ENCODE results near the gene ANKRD33B. TPM values are rescaled to one million over a fixed set of nuclear protein-coding genes. Genes with fewer than 3 reads are reported as not detected.
A peak's percentile ranks its signal among the peaks of the same experiment; 100 is the strongest.

Gene ANKRD33B
- total and polyA plus RNA-seq, 10 donors, result 2.0 to 37.8 (median 24.6) TPM

DNA sequence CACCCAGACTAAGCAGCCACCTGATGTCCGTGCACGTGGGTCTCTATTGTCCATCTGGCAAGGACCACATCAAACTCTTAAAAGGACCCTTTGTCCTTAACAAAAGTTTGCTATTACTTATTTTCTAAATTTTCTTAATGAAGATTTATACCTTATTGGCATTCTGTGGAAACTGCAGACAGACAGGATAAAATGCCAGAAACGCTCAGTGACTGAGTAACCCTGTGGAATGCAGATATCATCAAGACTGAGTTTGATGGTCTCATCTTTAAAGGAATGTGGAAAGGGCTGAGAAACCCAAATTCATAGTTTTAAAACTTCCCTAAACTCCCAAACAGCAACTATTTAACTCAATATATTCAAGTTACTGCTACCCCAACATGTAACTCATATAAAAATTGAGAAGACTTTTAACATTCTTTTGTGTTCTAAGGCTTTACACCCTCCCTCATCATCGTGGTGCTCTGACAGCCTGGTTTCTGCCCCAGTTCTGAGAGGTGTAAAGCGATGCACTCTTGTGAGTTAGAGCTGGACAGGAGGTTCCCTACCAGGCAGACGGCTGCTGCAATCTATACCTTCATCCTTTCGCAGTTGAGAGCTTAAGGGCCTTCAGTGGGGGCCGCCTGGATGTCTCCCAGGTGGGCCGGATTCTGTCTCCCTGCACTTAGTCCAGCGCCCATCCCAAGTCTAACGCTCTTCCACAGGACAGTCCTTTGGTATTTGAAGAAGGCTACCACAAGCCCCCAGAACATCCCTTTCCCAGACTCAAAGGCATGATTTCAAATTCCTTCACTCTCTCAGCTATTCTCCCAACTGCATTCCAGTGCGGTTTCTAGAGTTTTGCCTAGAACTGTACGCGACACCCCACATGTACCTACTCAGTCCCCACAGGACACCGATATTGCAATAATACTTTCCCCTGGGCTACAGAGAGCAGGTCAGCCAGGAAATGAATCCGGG is 128.2 kb downstream of the ANKRD33B start:
- intact Hi-C loops (cut with DNase I; ENCODE audit: low total_unique reads), result no loop called here
- no peak overlapping the region for H3K4me3 ChIP-seq
- H3K4me1 ChIP-seq, result peaks cover 0 to 27% (median 8%) of the 10 kb centered on the region in 6 donors
- peaks cover 0 to 45% (median 0%) of the 10 kb centered on the region in 6 donors for H3K36me3 ChIP-seq
- no peaks in the 10 kb centered on the region for H3K9me3 ChIP-seq
- TF ChIP-seq POLR2A (IDR thresholded peaks at IDR 0.05) (no peak), POLR2AphosphoS5 (IDR thresholded peaks at IDR 0.05) (no peak)
- TF ChIP-seq, protein P1, sequence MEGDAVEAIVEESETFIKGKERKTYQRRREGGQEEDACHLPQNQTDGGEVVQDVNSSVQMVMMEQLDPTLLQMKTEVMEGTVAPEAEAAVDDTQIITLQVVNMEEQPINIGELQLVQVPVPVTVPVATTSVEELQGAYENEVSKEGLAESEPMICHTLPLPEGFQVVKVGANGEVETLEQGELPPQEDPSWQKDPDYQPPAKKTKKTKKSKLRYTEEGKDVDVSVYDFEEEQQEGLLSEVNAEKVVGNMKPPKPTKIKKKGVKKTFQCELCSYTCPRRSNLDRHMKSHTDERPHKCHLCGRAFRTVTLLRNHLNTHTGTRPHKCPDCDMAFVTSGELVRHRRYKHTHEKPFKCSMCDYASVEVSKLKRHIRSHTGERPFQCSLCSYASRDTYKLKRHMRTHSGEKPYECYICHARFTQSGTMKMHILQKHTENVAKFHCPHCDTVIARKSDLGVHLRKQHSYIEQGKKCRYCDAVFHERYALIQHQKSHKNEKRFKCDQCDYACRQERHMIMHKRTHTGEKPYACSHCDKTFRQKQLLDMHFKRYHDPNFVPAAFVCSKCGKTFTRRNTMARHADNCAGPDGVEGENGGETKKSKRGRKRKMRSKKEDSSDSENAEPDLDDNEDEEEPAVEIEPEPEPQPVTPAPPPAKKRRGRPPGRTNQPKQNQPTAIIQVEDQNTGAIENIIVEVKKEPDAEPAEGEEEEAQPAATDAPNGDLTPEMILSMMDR (IDR thresholded peaks at IDR 0.05 in 8 of 11, conservative IDR thresholded peaks at IDR 0.05 in 3 of 11), result no peak
- no peak for DNase-seq
- no peaks in the 10 kb centered on the region for H3K27me3 ChIP-seq (replicated peaks in 1 of 7)
- WGBS, 5 donors, result 89 to 96% (median 93%) methylated on average over 16 of the region's 16 CpGs
- no peak overlapping the region for H3K27ac ChIP-seq

- TF ChIP-seq POLR2AphosphoS5 (IDR thresholded peaks at IDR 0.05) (peak; percentile 49 to 62 (median 51)), POLR2A (IDR thresholded peaks at IDR 0.05) (no peak)
- TF ChIP-seq, protein P1 (IDR thresholded peaks at IDR 0.05 in 8 of 11, conservative IDR thresholded peaks at IDR 0.05 in 3 of 11), result peak; percentile 12 to 81 (median 64)
- no peak overlapping the region for H3K4me3 ChIP-seq
- H3K27me3 ChIP-seq (replicated peaks in 1 of 7), result no peaks in the 10 kb centered on the region
- H3K9me3 ChIP-seq, result no peaks in the 10 kb centered on the region
- H3K36me3 ChIP-seq, result peaks cover 0 to 33% (median 0%) of the 10 kb centered on the region in 6 donors
- H3K27ac ChIP-seq, result no peak overlapping the region
- H3K4me1 ChIP-seq, result peaks cover 0 to 44% (median 11%) of the 10 kb centered on the region in 6 donors
- DNase-seq, result peak; percentile 86
- intact Hi-C loops (cut with DNase I; ENCODE audit: low total_unique reads), result no loop called here
- WGBS, 5 donors, result 19 to 34% (median 25%) methylated on average over 14 of the region's 14 CpGs
Observed at GRCh38 chr5:10695055-10695649, 131.3 kb downstream of the ANKRD33B start.

GRCh38 chr5:10695759-10696543 is 132.1 kb downstream of the ANKRD33B start:
- TF ChIP-seq POLR2A (IDR thresholded peaks at IDR 0.05), result no peak
- TF ChIP-seq, protein P1 (IDR thresholded peaks at IDR 0.05 in 8 of 11, conservative IDR thresholded peaks at IDR 0.05 in 3 of 11), result no peak
- TF ChIP-seq POLR2AphosphoS5 (IDR thresholded peaks at IDR 0.05), result no peak
- DNase-seq, result no peak
- WGBS, 5 donors, result 57 to 76% (median 67%) methylated on average over 7 of the region's 7 CpGs
- no peaks in the 10 kb centered on the region for H3K9me3 ChIP-seq
- H3K27ac ChIP-seq, result no peak overlapping the region
- intact Hi-C loops (cut with DNase I; ENCODE audit: low total_unique reads), result no loop called here
- H3K36me3 ChIP-seq, result peaks cover 0 to 37% (median 0%) of the 10 kb centered on the region in 6 donors
- no peaks in the 10 kb centered on the region for H3K27me3 ChIP-seq (replicated peaks in 1 of 7)
- no peak overlapping the region for H3K4me3 ChIP-seq
- peaks cover 0 to 52% (median 16%) of the 10 kb centered on the region in 6 donors for H3K4me1 ChIP-seq
